GDM1 (cell line): ENCODE results near the gene NDUFS6.

Source experiments
- DNase-seq: peaks from one replicate; lab custom pipeline; 2025; lab: John Stamatoyannopoulos, UW

The NDUFS6 gene

GRCh38 chr5:1765880-1766235 is 35.3 kb upstream of the NDUFS6 start:
- no peak for DNase-seq

GRCh38 chr5:1767524-1768282 is 33.5 kb upstream of the NDUFS6 start:
- DNase-seq, result no peak

- no peak for DNase-seq
Observed at GRCh38 chr5:1768283-1769000, 32.8 kb upstream of the NDUFS6 start.

GRCh38 chr5:1769017-1769640 is 32.1 kb upstream of the NDUFS6 start:
- DNase-seq, result no peak

GRCh38 chr5:1769752-1770442 is 31.3 kb upstream of the NDUFS6 start:
- no peak for DNase-seq

GRCh38 chr5:1770443-1770802 is 30.8 kb upstream of the NDUFS6 start:
- no peak for DNase-seq

GRCh38 chr5:1771149-1772065 is 29.8 kb upstream of the NDUFS6 start:
- no peak for DNase-seq

GRCh38 chr5:1772634-1773033 is 28.6 kb upstream of the NDUFS6 start:
- DNase-seq, result no peak

GRCh38 chr5:1776831-1777230 is 24.4 kb upstream of the NDUFS6 start:
- DNase-seq, result no peak

- no peak for DNase-seq
Observed at GRCh38 chr5:1777281-1778137, 23.7 kb upstream of the NDUFS6 start.

GRCh38 chr5:1778138-1779020 is 22.8 kb upstream of the NDUFS6 start:
- no peak for DNase-seq

- DNase-seq, result no peak
Observed at GRCh38 chr5:1779021-1779680, 22.1 kb upstream of the NDUFS6 start.

GRCh38 chr5:1779782-1780613 is 21.2 kb upstream of the NDUFS6 start:
- no peak for DNase-seq

- no peak for DNase-seq
Observed at GRCh38 chr5:1780614-1780930, 20.6 kb upstream of the NDUFS6 start.

GRCh38 chr5:1781107-1781506 is 20.1 kb upstream of the NDUFS6 start:
- no peak for DNase-seq

GRCh38 chr5:1781726-1782384 is 19.4 kb upstream of the NDUFS6 start:
- DNase-seq, result no peak

GRCh38 chr5:1782385-1783215 is 18.6 kb upstream of the NDUFS6 start:
- DNase-seq, result no peak
